Lung (tissue), 12 donors: Measurements from ENCODE around the gene FRAS1. TPM values are rescaled to one million over a fixed set of nuclear protein-coding genes. Genes with fewer than 3 reads are reported as not detected.

ENCODE experiments used
- ATAC-seq: fragments of 200-7000 bp; cut with Tn5 transposase; one replicate; pipeline ENCODE4 v1.9.1; 2020; ENCODE audit warnings: moderate number of reproducible peaks; ENCODE audit not compliant: insufficient read depth, low FRiP score
- DNase-seq, 3 donors: peaks; one replicate each; pipeline ENCODE4 v3.0.0-alpha.2; 2013 to 2017
- H3K27ac ChIP-seq, 2 donors: one replicate each; pipeline ENCODE4 v1.5.1; 2013; ENCODE audit warnings: mild to moderate bottlenecking in 2 of 2, moderate library complexity in 2 of 2, control low read depth in 1 of 2, inconsistent platforms in 1 of 2, low read depth in 1 of 2, low read length in 1 of 2
- H3K27me3 ChIP-seq, 3 donors: one replicate each; pipeline ENCODE4 v1.5.1; 2013; ENCODE audit warnings: low read length in 2 of 3; ENCODE audit not compliant: control insufficient read depth in 3 of 3, insufficient read depth in 3 of 3
- H3K36me3 ChIP-seq, 4 donors: one replicate each; pipeline ENCODE4 v1.5.1; 2013; ENCODE audit warnings: low read length in 4 of 4, mild to moderate bottlenecking in 1 of 4, moderate library complexity in 1 of 4; ENCODE audit not compliant: control insufficient read depth in 4 of 4, insufficient read depth in 4 of 4
- H3K4me1 ChIP-seq, 5 donors: one replicate each; pipeline ENCODE4 v1.5.1; 2013; ENCODE audit warnings: low read length in 5 of 5, mild to moderate bottlenecking in 2 of 5, moderate library complexity in 1 of 5; ENCODE audit not compliant: control insufficient read depth in 5 of 5, insufficient read depth in 5 of 5
- H3K4me3 ChIP-seq: one replicate; pipeline ENCODE4 v1.5.1; 2013; ENCODE audit warnings: mild to moderate bottlenecking, control low read depth, moderate library complexity
- H3K9ac ChIP-seq, 2 donors: one replicate each; pipeline ENCODE4 v1.5.1; 2013; ENCODE audit warnings: low read length in 2 of 2, control low read depth in 1 of 2; ENCODE audit not compliant: insufficient read depth in 1 of 2
- H3K9me3 ChIP-seq, 4 donors: one replicate each; pipeline ENCODE4 v1.5.1; 2013; ENCODE audit warnings: low read length in 3 of 4, mild to moderate bottlenecking in 1 of 4, moderate library complexity in 1 of 4; ENCODE audit not compliant: control insufficient read depth in 4 of 4, insufficient read depth in 3 of 4
- WGBS, 2 donors: extraction: QIAGEN DNeasy Blood & Tissue Kit; methylation state at CpG; one replicate each; pipeline ENCODE4 v1.1.7; 2013; 5-methylcytosine and 5-hydroxymethylcytosine counted together
- polyA plus RNA-seq, 2 donors: library from polyadenylated mRNA; stranded (reverse); fragments of 200-250 nt; gene quantifications; one replicate each; pipeline ENCODE4 v1.2.1, GENCODE V29; 2013
- total RNA-seq, 2 donors: library from RNA; depleted of rRNA in 1 of 2; stranded (reverse); fragments of >200 nt in 1 of 2; gene quantifications; one replicate each; pipeline ENCODE4 v1.2.1, GENCODE V29; 2014 to 2021
- TF ChIP-seq, protein P1 (sequence below): IDR thresholded peaks from 2 replicates; pipeline ENCODE4 v1.5.1; 2012; ENCODE audit warnings: mild to moderate bottlenecking; ENCODE audit errors: control extremely low read depth, extremely low read depth
- donor health status: control.
- donor health status: control.
- donor health status: Bipolar disorder and iron deficiency.
- donor health status: healthy.
- donor health status: DM: yes; HTN: yes; CAD: no.

FRAS1 gene
- total and polyA plus RNA-seq, 4 donors: 0.45 to 53.8 (median 6.9) TPM

GRCh38 chr4:78585633-78586032, 528.5 kb downstream of the FRAS1 start:
- Histone ChIP-seq H3K9ac (no peak overlapping the region), H3K36me3 (peaks cover 0 to 14% (median 4%) of the 10 kb centered on the region in 4 donors), H3K4me3 (no peak overlapping the region), H3K27me3 (no peaks in the 10 kb centered on the region), H3K9me3 (no peaks in the 10 kb centered on the region), H3K27ac (no peak overlapping the region), H3K4me1 (no peaks in the 10 kb centered on the region)
- no peak for ATAC-seq
- 2 to 72% methylated on average over 1 of the region's 1 CpG for WGBS, 2 donors
- DNase-seq: no peak
- TF ChIP-seq, protein P1, sequence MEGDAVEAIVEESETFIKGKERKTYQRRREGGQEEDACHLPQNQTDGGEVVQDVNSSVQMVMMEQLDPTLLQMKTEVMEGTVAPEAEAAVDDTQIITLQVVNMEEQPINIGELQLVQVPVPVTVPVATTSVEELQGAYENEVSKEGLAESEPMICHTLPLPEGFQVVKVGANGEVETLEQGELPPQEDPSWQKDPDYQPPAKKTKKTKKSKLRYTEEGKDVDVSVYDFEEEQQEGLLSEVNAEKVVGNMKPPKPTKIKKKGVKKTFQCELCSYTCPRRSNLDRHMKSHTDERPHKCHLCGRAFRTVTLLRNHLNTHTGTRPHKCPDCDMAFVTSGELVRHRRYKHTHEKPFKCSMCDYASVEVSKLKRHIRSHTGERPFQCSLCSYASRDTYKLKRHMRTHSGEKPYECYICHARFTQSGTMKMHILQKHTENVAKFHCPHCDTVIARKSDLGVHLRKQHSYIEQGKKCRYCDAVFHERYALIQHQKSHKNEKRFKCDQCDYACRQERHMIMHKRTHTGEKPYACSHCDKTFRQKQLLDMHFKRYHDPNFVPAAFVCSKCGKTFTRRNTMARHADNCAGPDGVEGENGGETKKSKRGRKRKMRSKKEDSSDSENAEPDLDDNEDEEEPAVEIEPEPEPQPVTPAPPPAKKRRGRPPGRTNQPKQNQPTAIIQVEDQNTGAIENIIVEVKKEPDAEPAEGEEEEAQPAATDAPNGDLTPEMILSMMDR: no peak

GRCh38 chr4:78588894-78589545, 531.9 kb downstream of the FRAS1 start:
- DNase-seq (no peak), ATAC-seq (no peak)
- H3K4me1 ChIP-seq: peaks cover 0 to 3% (median 0%) of the 10 kb centered on the region in 5 donors
- H3K36me3 ChIP-seq: peaks cover 0 to 12% (median 4%) of the 10 kb centered on the region in 4 donors
- H3K27ac ChIP-seq: no peak overlapping the region
- WGBS, 2 donors: 62 to 75% methylated on average over 4 of the region's 4 CpGs
- TF ChIP-seq, protein P1: no peak
- H3K4me3 ChIP-seq: no peak overlapping the region
- no peaks in the 10 kb centered on the region for H3K27me3 ChIP-seq
- H3K9me3 ChIP-seq: no peaks in the 10 kb centered on the region
- no peak overlapping the region for H3K9ac ChIP-seq

GRCh38 chr4:78591404-78591803, 534.3 kb downstream of the FRAS1 start:
- DNase-seq: no peak
- Histone ChIP-seq H3K36me3 (peaks cover 0 to 12% (median 2%) of the 10 kb centered on the region in 4 donors), H3K4me3 (no peak overlapping the region), H3K4me1 (peaks cover 0 to 3% (median 0%) of the 10 kb centered on the region in 5 donors), H3K27me3 (no peaks in the 10 kb centered on the region), H3K9ac (no peak overlapping the region), H3K9me3 (no peaks in the 10 kb centered on the region), H3K27ac (peak overlapping the region in 1 of 2 donors; percentile 66)
- ATAC-seq: no peak
- WGBS, 2 donors: 75 to 89% methylated on average over 2 of the region's 2 CpGs
- TF ChIP-seq, protein P1: no peak
